Suprapubic skin (tissue), 4 donors: ENCODE data around the gene TNXB. TPM values are rescaled to one million over a fixed set of nuclear protein-coding genes. Genes with fewer than 3 reads are reported as not detected.

Experiments used
- DNase-seq, 2 donors: peaks; one replicate each; pipeline ENCODE4 v3.0.0-alpha.2; 2019; ENCODE audit warnings: low spot score in 2 of 2
- H3K27ac ChIP-seq: fragments of 200-600 bp; sonication (generic); one replicate; pipeline ENCODE4 v1.5.1; 2019
- H3K27me3 ChIP-seq: fragments of 200-600 bp; sonication (generic); one replicate; pipeline ENCODE4 v1.5.1; 2019
- H3K36me3 ChIP-seq: fragments of 200-600 bp; sonication (generic); one replicate; pipeline ENCODE4 v1.5.1; 2019
- H3K4me1 ChIP-seq: fragments of 200-600 bp; sonication (generic); one replicate; pipeline ENCODE4 v1.5.1; 2019
- H3K4me3 ChIP-seq: fragments of 200-600 bp; sonication (generic); one replicate; pipeline ENCODE4 v1.5.1; 2019; ENCODE audit warnings: mild to moderate bottlenecking
- H3K9me3 ChIP-seq: fragments of 200-600 bp; sonication (generic); one replicate; pipeline ENCODE4 v1.5.1; 2019
- EP300 ChIP-seq: sonication (generic); formaldehyde crosslinking; IDR thresholded peaks from one replicate; pipeline ENCODE4 v1.6.1; 2017; ENCODE audit warnings: antibody characterized with exemption
- POLR2A ChIP-seq, 2 donors: fragments of 450-650 bp; IDR thresholded peaks; one replicate each; pipeline ENCODE4 v1.6.1; 2017; ENCODE audit warnings: antibody characterized with exemption in 2 of 2, mild to moderate bottlenecking in 2 of 2, moderate library complexity in 2 of 2
- POLR2AphosphoS5 ChIP-seq, 3 donors: sonication (generic); formaldehyde crosslinking; IDR thresholded peaks; one replicate each; pipeline ENCODE4 v1.6.1; 2017; ENCODE audit warnings: antibody characterized with exemption in 3 of 3
- WGBS: methylation state at CpG from one replicate; pipeline ENCODE4 v1.1.5; 2018; 5-methylcytosine and 5-hydroxymethylcytosine counted together
- total RNA-seq, 4 donors: library from RNA; depleted of rRNA; stranded (reverse); fragments of >200 nt; gene quantifications; one replicate each; pipeline ENCODE4 v1.1.0, GENCODE V29; 2016
- TF ChIP-seq, protein P1 (sequence below), 2 donors: fragments of 200-600 bp in 1 of 2; fragments of 450-650 bp in 1 of 2; sonication (generic) in 1 of 2; IDR thresholded peaks; one replicate each; pipeline ENCODE4 v1.5.1; 2016 to 2019; ENCODE audit warnings: antibody characterized with exemption in 2 of 2, mild to moderate bottlenecking in 1 of 2, moderate library complexity in 1 of 2

TNXB gene
- total RNA-seq, 4 donors from 2014 or later: 25.7 to 52.5 (median 40.2) TPM

DNA sequence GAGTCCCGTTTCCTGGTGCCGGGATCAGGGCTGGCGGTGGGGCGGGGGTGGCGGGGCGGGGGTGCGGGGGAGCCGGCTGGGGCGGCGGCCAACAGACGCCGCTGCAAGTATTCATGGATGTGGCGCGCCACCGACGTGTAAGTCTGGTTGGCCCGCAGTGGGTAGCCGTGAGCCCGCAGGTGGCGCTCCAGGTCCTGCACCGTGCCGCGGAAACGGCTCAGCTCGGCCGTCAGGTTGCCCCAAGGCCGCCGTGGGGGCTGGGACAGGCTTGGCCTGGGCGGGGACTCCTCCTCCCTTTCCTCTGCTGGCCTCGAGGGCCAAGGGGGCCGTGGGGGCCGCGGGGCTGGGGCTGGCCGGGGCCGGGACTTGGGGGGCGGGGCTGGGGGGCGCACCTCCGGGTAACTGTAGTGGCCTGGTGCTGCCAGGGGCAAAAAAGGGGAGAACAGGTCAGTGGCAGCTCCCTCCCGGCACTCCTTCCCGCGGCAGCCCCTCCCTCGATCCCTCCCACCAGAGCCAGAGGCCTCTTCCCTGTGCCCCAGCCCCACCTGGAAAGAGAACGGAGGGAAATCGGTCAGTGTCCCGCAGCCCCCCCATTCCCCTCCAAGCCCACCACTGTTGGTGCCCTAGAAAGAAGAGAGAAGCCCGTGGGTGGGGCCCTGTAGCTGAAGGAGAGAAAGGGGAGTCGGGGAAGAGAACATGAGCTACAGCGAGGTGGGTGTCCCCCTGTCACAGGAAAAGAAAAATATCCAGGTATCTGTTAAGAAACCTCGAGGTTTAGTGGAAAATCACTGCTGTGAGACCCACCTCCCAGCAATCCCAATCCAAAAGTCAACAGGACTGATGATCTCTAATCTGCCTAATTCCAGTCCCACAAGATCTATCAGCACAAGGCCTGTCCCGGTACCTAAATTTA, 21.3 kb downstream of the TNXB start:
- Histone ChIP-seq H3K4me3 (peak overlapping the region; percentile 27), H3K27me3 (no peaks in the 10 kb centered on the region), H3K27ac (peak overlapping the region; percentile 68), H3K4me1 (peaks cover 38% of the 10 kb centered on the region), H3K36me3 (no peaks in the 10 kb centered on the region), H3K9me3 (no peaks in the 10 kb centered on the region)
- DNase-seq: peak; percentile 87 to 88
- TF ChIP-seq POLR2A (IDR thresholded peaks at IDR 0.05): no peak
- TF ChIP-seq, protein P1, sequence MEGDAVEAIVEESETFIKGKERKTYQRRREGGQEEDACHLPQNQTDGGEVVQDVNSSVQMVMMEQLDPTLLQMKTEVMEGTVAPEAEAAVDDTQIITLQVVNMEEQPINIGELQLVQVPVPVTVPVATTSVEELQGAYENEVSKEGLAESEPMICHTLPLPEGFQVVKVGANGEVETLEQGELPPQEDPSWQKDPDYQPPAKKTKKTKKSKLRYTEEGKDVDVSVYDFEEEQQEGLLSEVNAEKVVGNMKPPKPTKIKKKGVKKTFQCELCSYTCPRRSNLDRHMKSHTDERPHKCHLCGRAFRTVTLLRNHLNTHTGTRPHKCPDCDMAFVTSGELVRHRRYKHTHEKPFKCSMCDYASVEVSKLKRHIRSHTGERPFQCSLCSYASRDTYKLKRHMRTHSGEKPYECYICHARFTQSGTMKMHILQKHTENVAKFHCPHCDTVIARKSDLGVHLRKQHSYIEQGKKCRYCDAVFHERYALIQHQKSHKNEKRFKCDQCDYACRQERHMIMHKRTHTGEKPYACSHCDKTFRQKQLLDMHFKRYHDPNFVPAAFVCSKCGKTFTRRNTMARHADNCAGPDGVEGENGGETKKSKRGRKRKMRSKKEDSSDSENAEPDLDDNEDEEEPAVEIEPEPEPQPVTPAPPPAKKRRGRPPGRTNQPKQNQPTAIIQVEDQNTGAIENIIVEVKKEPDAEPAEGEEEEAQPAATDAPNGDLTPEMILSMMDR (IDR thresholded peaks at IDR 0.05): peak in 1 of 2 donors; percentile 54
- 47% methylated on average over 18 of the region's 50 CpGs for WGBS

DNA sequence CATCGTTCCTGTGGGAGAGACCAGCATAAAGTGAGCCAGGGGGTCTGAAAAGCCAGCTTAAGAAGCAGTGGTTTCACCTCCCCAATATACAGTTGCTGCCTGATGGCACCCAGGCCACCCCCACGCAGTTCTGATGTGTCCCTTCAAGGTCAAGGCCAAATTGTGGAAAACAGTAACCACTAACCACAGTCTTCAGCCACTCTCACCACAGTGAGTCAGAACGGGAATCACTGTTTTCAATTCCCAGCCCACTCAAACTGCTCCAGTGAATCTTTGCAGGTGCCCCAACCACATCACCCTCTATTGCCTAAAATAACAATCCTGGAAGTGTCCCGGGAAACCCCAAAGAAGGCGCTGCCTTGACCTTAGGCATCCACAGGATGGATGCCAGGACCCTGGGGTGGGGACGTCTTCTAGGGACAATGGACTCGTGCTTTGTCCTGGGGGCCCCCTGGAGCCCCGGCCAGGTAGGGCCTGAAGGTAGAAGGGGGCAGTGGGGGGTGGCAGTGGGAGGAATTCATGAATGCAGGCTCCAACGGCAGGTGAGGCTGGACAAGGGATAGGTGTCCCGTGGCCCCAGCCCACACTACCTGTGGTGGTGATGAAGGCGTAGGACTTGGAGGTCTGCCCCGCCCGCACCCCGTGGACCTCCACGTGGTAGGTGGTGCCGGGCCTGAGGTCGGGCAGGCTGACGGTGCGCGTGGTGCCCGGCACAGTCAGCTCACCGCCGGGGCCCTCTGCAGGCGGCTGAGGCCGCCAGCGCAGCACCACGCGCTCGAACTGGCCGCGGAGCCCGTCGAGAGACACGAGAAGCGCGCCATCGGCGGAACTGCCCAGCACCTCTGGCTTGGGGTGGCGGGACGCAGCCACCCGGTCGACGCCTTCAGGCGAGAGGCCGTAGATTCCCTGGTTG, 22.2 kb downstream of the TNXB start:
- 53% methylated on average over 12 of the region's 45 CpGs for WGBS
- TF ChIP-seq, protein P1 (IDR thresholded peaks at IDR 0.05): no peak
- TF ChIP-seq EP300 (no peak), POLR2AphosphoS5 (IDR thresholded peaks at IDR 0.05) (no peak), POLR2A (IDR thresholded peaks at IDR 0.05) (no peak)
- peak overlapping the region; percentile 68 for H3K27ac ChIP-seq

DNA sequence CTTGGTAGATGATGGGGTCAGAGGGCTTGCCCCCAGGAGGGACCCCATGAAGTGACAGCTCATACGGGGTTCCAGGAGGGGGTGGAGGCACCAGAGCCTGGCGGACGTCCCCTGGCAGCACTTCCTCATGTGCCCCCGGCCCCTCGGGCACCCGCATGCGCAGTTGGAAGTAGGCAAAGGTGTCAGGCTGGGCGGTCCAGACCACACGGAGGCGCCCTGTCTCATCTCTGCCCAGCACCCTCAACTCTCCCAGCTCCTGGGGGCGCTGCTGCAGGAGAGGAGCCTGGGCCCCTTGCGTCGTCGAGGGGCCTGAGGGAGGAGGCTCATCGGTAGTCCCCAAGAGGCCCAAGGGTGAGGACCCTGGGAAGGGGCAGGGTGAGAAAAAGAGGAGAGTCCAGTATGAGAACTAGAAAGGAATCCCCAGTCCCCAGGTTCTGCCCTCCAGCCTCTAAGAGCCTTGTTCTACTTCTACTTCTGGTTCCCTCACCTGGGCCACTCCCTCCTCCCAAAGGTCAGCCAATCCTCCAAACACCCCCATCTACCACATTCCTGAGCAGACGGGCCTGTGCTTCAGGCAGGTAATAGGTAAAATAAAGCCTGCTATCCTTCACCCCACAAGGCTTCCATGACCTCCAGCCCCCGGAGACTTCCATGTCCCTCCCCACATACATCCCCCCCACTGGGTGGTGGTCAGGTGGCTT, 23.2 kb downstream of the TNXB start:
- peaks cover 47% of the 10 kb centered on the region for H3K4me1 ChIP-seq
- H3K4me3 ChIP-seq: no peak overlapping the region
- H3K9me3 ChIP-seq: no peaks in the 10 kb centered on the region
- H3K36me3 ChIP-seq: no peaks in the 10 kb centered on the region
- WGBS: 81% methylated on average over 17 of the region's 17 CpGs
- peak in 1 of 2 donors; percentile 66 for DNase-seq
- H3K27ac ChIP-seq: peak overlapping the region; percentile 68
- H3K27me3 ChIP-seq: no peaks in the 10 kb centered on the region
- no peak for TF ChIP-seq EP300
- TF ChIP-seq POLR2AphosphoS5 (IDR thresholded peaks at IDR 0.05): no peak
- no peak for TF ChIP-seq POLR2A (IDR thresholded peaks at IDR 0.05)
- TF ChIP-seq, protein P1 (IDR thresholded peaks at IDR 0.05): no peak

More for the DNA sequence above, 22.2 kb downstream of the TNXB start:
- no peaks in the 10 kb centered on the region for H3K9me3 ChIP-seq
- H3K4me3 ChIP-seq: peak overlapping the region; percentile 27
- peak in 1 of 2 donors; percentile 64 for DNase-seq
- H3K4me1 ChIP-seq: peaks cover 38% of the 10 kb centered on the region
- H3K36me3 ChIP-seq: no peaks in the 10 kb centered on the region
- H3K27me3 ChIP-seq: no peaks in the 10 kb centered on the region

DNA sequence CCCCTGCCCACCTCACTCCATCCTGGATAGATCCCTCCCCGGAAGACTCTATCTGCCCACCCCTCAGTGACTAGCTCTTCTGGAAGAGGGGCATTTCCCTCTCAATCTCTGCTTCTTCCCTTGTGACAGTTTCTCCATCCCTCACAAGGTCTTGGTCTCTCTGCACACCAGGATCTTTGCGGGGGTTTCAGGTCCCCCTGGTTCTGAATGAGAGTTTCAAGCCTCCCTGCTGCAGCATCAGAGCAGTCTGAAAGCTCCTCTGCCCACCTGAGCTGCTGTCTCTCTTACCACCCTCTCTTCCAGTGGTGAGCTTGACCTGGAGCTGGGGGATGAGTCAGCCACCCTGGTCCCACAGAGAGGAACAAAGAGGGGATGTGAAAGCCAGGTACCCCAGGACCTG, 24.4 kb downstream of the TNXB start:
- TF ChIP-seq EP300: no peak
- Histone ChIP-seq H3K9me3 (no peaks in the 10 kb centered on the region), H3K36me3 (no peaks in the 10 kb centered on the region), H3K4me3 (no peak overlapping the region), H3K27ac (no peak overlapping the region), H3K27me3 (no peaks in the 10 kb centered on the region), H3K4me1 (peaks cover 51% of the 10 kb centered on the region)
- 100% methylated on average over 2 of the region's 2 CpGs for WGBS
- no peak for DNase-seq
